H1 (cell line): ENCODE results near the gene CTF1. TPM values are rescaled to one million over a fixed set of nuclear protein-coding genes. Genes with fewer than 3 reads are reported as not detected.

Experiments used
- CTCF ChIA-PET: fragments of 300-600 bp; sonication (Branson Sonifier 250); formaldehyde crosslinking; loops from one replicate; lab custom pipeline; 2021; ENCODE audit not compliant: partially characterized antibody; lab: Charles Lee
- POLR2A ChIA-PET: fragments of 300-600 bp; sonication (Branson Sonifier 250); formaldehyde crosslinking; loops from one replicate; lab custom pipeline; 2021; ENCODE audit warnings: inconsistent platforms; ENCODE audit not compliant: partially characterized antibody; lab: Charles Lee
- DNase-seq, 2 experiments: peaks; one replicate each; pipeline versions ENCODE4 v3.0.0 to v3.0.0-alpha.2; 2010 to 2022; ENCODE audit warnings: low spot score in 2 of 2, low read depth in 1 of 2, mixed read lengths in 1 of 2
- FAIRE-seq: peaks from 2 replicates; lab custom pipeline; 2011; peaks lifted over from hg19 to GRCh38; lab: Jason Lieb, UNC
- H2AFZ ChIP-seq: 2 replicates; pipeline ENCODE4 v1.8.1; 2012; ENCODE audit warnings: low read length, inconsistent platforms
- H2AK5ac ChIP-seq: 2 replicates; pipeline ENCODE4 v1.6.1; 2013; ENCODE audit warnings: low read depth, low read length
- H2BK120ac ChIP-seq: replicated peaks from 2 replicates; pipeline ENCODE3; 2013; ENCODE audit warnings: low read depth, low read length, inconsistent platforms
- H2BK12ac ChIP-seq: 2 replicates; pipeline ENCODE4 v1.6.1; 2013; ENCODE audit warnings: low read depth, low read length
- H2BK15ac ChIP-seq: 2 replicates; pipeline ENCODE4 v1.6.1; 2013; ENCODE audit warnings: low read length
- H2BK20ac ChIP-seq: 2 replicates; pipeline ENCODE4 v1.6.1; 2013; ENCODE audit warnings: low read length
- H2BK5ac ChIP-seq: 2 replicates; pipeline ENCODE4 v1.6.1; 2013; ENCODE audit warnings: low read depth, low read length
- H3K14ac ChIP-seq: 2 replicates; pipeline ENCODE4 v1.6.1; 2013; ENCODE audit warnings: inconsistent platforms; ENCODE audit not compliant: insufficient read length
- H3K18ac ChIP-seq: 2 replicates; pipeline ENCODE4 v1.6.1; 2013; ENCODE audit warnings: low read length; ENCODE audit errors: extremely low read depth
- H3K23ac ChIP-seq: 2 replicates; pipeline ENCODE4 v1.6.1; 2013; ENCODE audit warnings: inconsistent platforms; ENCODE audit not compliant: insufficient read length
- H3K23me2 ChIP-seq: 2 replicates; pipeline ENCODE4 v1.6.1; 2013; ENCODE audit warnings: low read depth, low read length
- H3K27ac ChIP-seq: 2 replicates; pipeline ENCODE4 v1.6.1; 2011; ENCODE audit warnings: low read depth, low read length, inconsistent platforms
- H3K27me3 ChIP-seq, 4 experiments: replicated peaks in 1 of 4; 1 replicate in 1 of 4; 2 replicates in 3 of 4; pipeline versions ENCODE4 v1.6.1 to v1.8.1; 2011 to 2013; ENCODE audit warnings: low read length in 3 of 4, mild to moderate bottlenecking in 3 of 4, inconsistent platforms in 2 of 4, mixed read lengths in 2 of 4, moderate library complexity in 1 of 4; ENCODE audit not compliant: control insufficient read depth in 3 of 4, insufficient read depth in 3 of 4; ENCODE audit errors: extremely low read depth in 1 of 4
- H3K36me3 ChIP-seq, 4 experiments: 2 replicates each; pipeline versions ENCODE4 v1.6.1 to v1.8.1; 2011 to 2013; ENCODE audit warnings: mild to moderate bottlenecking in 4 of 4, low read length in 3 of 4, moderate library complexity in 2 of 4, control low read depth in 1 of 4, inconsistent platforms in 1 of 4; ENCODE audit not compliant: insufficient read depth in 4 of 4, control insufficient read depth in 2 of 4
- H3K4ac ChIP-seq: replicated peaks from 2 replicates; pipeline ENCODE3; 2013; ENCODE audit warnings: low read length, low read depth, mixed read lengths, inconsistent platforms; ENCODE audit not compliant: insufficient read length
- H3K4me1 ChIP-seq, 4 experiments: replicated peaks in 1 of 4; 1 replicate in 1 of 4; 2 replicates in 3 of 4; pipeline versions ENCODE4 v1.6.1 to v1.8.1; 2011 to 2013; ENCODE audit warnings: low read length in 3 of 4, inconsistent platforms in 2 of 4, mixed read lengths in 1 of 4; ENCODE audit not compliant: insufficient read depth in 4 of 4, control insufficient read depth in 3 of 4
- H3K4me2 ChIP-seq, 2 experiments: 2 replicates each; pipeline versions ENCODE4 v1.6.1 to v1.8.1; 2011 to 2013; ENCODE audit warnings: low read depth in 2 of 2, low read length in 2 of 2, control low read depth in 1 of 2, inconsistent platforms in 1 of 2, mild to moderate bottlenecking in 1 of 2; ENCODE audit not compliant: insufficient read depth in 1 of 2
- H3K4me3 ChIP-seq, 4 experiments: fragments of 200-600, 300-600 bp in 1 of 4; sonication (generic), shearing (Covaris generic), sonication (Bioruptor Twin) in 1 of 4; 2 replicates each; pipeline versions ENCODE4 v1.5.1 to v1.8.1; 2011 to 2016; ENCODE audit warnings: low read length in 4 of 4, low read depth in 3 of 4, control low read depth in 2 of 4, inconsistent platforms in 2 of 4, mild to moderate bottlenecking in 2 of 4, mixed read lengths in 1 of 4, moderate library complexity in 1 of 4; ENCODE audit not compliant: insufficient read depth in 2 of 4; ENCODE audit errors: extremely low read depth in 1 of 4
- H3K56ac ChIP-seq: replicated peaks from 2 replicates; pipeline ENCODE3; 2013; ENCODE audit warnings: low read depth, mild to moderate bottlenecking, mixed read lengths, low read length, inconsistent platforms; ENCODE audit not compliant: insufficient read length
- H3K79me1 ChIP-seq: 2 replicates; pipeline ENCODE4 v1.6.1; 2013; ENCODE audit warnings: low read depth, low read length, control low read depth
- H3K79me2 ChIP-seq, 2 experiments: 2 replicates each; pipeline versions ENCODE4 v1.6.1 to v1.8.1; 2012 to 2013; ENCODE audit warnings: low read length in 2 of 2, mild to moderate bottlenecking in 2 of 2, inconsistent platforms in 1 of 2; ENCODE audit not compliant: insufficient read depth in 2 of 2, control insufficient read depth in 1 of 2
- H3K9ac ChIP-seq, 4 experiments: replicated peaks in 1 of 4; 1 replicate in 1 of 4; 2 replicates in 3 of 4; pipeline versions ENCODE4 v1.6.1 to v1.8.1; 2011 to 2013; ENCODE audit warnings: low read depth in 3 of 4, low read length in 3 of 4, control low read depth in 2 of 4, mild to moderate bottlenecking in 2 of 4, moderate library complexity in 2 of 4, inconsistent platforms in 1 of 4; ENCODE audit errors: extremely low read depth in 1 of 4
- H3K9me3 ChIP-seq, 2 experiments: 2 replicates each; pipeline versions ENCODE4 v1.6.1 to v1.8.1; 2012 to 2013; ENCODE audit warnings: mild to moderate bottlenecking in 2 of 2, moderate library complexity in 2 of 2, control low read depth in 1 of 2, inconsistent platforms in 1 of 2, low read depth in 1 of 2, low read length in 1 of 2, mixed read lengths in 1 of 2; ENCODE audit not compliant: insufficient read depth in 2 of 2
- H4K20me1 ChIP-seq, 2 experiments: replicated peaks in 1 of 2; 2 replicates each; pipeline versions ENCODE3 to v1.8.1; 2011 to 2013; ENCODE audit warnings: inconsistent platforms in 2 of 2, low read length in 2 of 2, mild to moderate bottlenecking in 1 of 2; ENCODE audit not compliant: insufficient read depth in 2 of 2, control insufficient read depth in 1 of 2
- H4K5ac ChIP-seq: 2 replicates; pipeline ENCODE4 v1.6.1; 2013; ENCODE audit warnings: low read length, low read depth, mixed read lengths, inconsistent platforms; ENCODE audit not compliant: insufficient read length
- H4K8ac ChIP-seq: 2 replicates; pipeline ENCODE4 v1.8.0; 2013; ENCODE audit warnings: mild to moderate bottlenecking, moderate library complexity, low read length, inconsistent platforms; ENCODE audit not compliant: insufficient read depth; ENCODE audit errors: extremely low read depth
- H4K91ac ChIP-seq: replicated peaks from 2 replicates; pipeline ENCODE3; 2013; ENCODE audit warnings: low read length, mixed read lengths, inconsistent platforms; ENCODE audit not compliant: insufficient read length
- CEBPB ChIP-seq: IDR thresholded peaks from 2 replicates; pipeline ENCODE4 v1.6.1; 2012; ENCODE audit warnings: low read depth, low read length
- CREB1 ChIP-seq: IDR thresholded peaks from 2 replicates; pipeline ENCODE4 v1.6.1; 2012; ENCODE audit warnings: inconsistent platforms
- FOSL1 ChIP-seq: IDR thresholded peaks from 2 replicates; pipeline ENCODE4 v1.6.1; 2011; ENCODE audit warnings: mild to moderate bottlenecking, low read depth, low read length, moderate library complexity; ENCODE audit not compliant: insufficient read depth
- GTF2F1 ChIP-seq: IDR thresholded peaks from 2 replicates; pipeline ENCODE4 v1.6.1; 2012; ENCODE audit warnings: low read depth, low read length, improper control_type of control experiment, borderline replicate concordance
- HDAC6 ChIP-seq: IDR thresholded peaks from one replicate; pipeline ENCODE4 v1.7.1; 2012; ENCODE audit warnings: low read depth, mild to moderate bottlenecking, inconsistent platforms, low read length, moderate library complexity
- NRF1 ChIP-seq: IDR thresholded peaks from 2 replicates; pipeline ENCODE4 v1.6.1; 2011; ENCODE audit warnings: mild to moderate bottlenecking, low read depth, low read length, improper control_type of control experiment
- POLR2A ChIP-seq, 2 experiments: IDR thresholded peaks; 1 replicate in 1 of 2; 2 replicates in 1 of 2; pipeline ENCODE4 v1.6.1; 2011; ENCODE audit warnings: low read depth in 2 of 2, low read length in 2 of 2, mild to moderate bottlenecking in 2 of 2; ENCODE audit errors: control extremely low read depth in 1 of 2
- POU5F1 ChIP-seq: IDR thresholded peaks from 2 replicates; pipeline ENCODE4 v1.6.1; 2011; ENCODE audit warnings: low read depth, mild to moderate bottlenecking, low read length, moderate library complexity
- RBBP5 ChIP-seq: IDR thresholded peaks from 2 replicates; pipeline ENCODE4 v1.7.1; 2012; ENCODE audit warnings: low read depth, mild to moderate bottlenecking, inconsistent platforms, low read length, moderate library complexity, borderline replicate concordance
- SP2 ChIP-seq: IDR thresholded peaks from 2 replicates; pipeline ENCODE4 v1.6.1; 2012; ENCODE audit warnings: mild to moderate bottlenecking, low read length, inconsistent platforms
- SP4 ChIP-seq: IDR thresholded peaks from 2 replicates; pipeline ENCODE4 v1.6.1; 2012; ENCODE audit warnings: low read length, inconsistent platforms
- TEAD4 ChIP-seq: IDR thresholded peaks from 2 replicates; pipeline ENCODE4 v1.6.1; 2012; ENCODE audit warnings: low read depth, low read length, inconsistent platforms, mixed read lengths
- WGBS, 2 experiments: shearing (Covaris generic) in 1 of 2; methylation state at CpG; one replicate each; pipeline versions ENCODE4 v1.1.6 to v1.1.7; 2013 to 2015; ENCODE audit warnings: low lambda C conversion rate in 2 of 2, mixed read lengths in 2 of 2, inconsistent platforms in 1 of 2, low coverage in 1 of 2, missing lambda C conversion rate in 1 of 2; ENCODE audit not compliant: insufficient replicate concordance in 2 of 2, insufficient coverage in 1 of 2, insufficient read length in 1 of 2; ENCODE audit errors: extremely low coverage in 1 of 2, missing lambda C conversion rate in 1 of 2; 5-methylcytosine and 5-hydroxymethylcytosine counted together
- polyA plus RNA-seq, 7 experiments: library from polyadenylated mRNA; depleted of rRNA in 3 of 7; stranded (reverse) in 5 of 7; unstranded in 2 of 7; fragments of >200 nt in 5 of 7; fragments of 200-250 nt in 2 of 7; gene quantifications; 1 replicate in 5 of 7; 2 replicates in 1 of 7; 4 replicates in 1 of 7; pipeline versions ENCODE4 v1.2.1 to v1.2.3, GENCODE V29; 2011 to 2013; ENCODE audit warnings: missing spikeins in 2 of 7, mixed read lengths in 2 of 7
- total RNA-seq: library from RNA; stranded (reverse); fragmentation: NEBNext Ultra II Directional; extraction: Animal tissue kit (Norgen Biotek cat#: 25700); gene quantifications from 2 replicates; pipeline ENCODE4 v1.2.1, GENCODE V29; 2021
- TF ChIP-seq, protein P1 (sequence below): IDR thresholded peaks from 2 replicates; pipeline ENCODE4 v1.6.1; 2012; ENCODE audit warnings: inconsistent platforms

The CTF1 gene
- total and polyA plus RNA-seq, 2 of the 8 experiments (the other 6 are each of a cell fraction or from before 2014, with no cell fraction given) = 0.97 to 3.4 TPM

DNA sequence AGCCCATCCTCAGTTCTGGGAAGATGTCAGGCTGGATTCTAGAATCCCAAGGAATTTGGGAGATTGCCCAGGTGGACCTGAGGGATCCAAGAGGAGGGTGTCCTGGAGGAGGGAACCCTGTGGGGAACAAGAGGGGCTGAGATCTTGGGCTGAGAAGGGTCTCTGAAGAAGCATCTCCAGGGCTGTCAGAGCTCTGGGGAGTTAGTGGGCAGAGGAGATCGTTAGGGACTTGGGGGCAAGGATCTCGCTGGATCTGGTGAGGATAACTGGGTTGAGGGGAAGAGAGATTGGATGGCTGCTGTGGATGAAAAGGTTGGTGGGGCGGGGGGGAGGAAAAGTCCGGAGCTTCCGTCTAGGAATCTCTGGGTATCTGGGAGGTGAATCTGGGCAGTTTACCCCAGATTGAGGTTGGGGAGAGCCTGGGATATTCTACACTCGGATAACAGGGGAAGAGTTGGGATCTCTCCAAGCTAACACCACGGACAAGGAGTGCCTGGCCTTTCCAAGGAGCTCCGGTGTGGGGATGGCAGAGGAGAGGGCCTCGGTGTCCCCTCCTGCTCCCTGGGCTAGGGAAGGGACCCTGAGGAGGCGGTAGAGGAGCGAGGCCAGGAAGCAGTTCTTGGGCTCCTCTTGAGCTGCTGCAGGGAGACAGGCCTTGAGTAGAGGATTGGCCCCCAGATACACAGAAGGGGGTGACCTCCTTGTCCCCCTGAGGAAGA, 28.7 kb downstream of the CTF1 start:
- H4K5ac ChIP-seq = no peak overlapping the region
- no peak overlapping the region for H2AFZ ChIP-seq
- peak overlapping the region; percentile 49 to 88 (median 62) for H3K4me3 ChIP-seq
- peaks cover 8% of the 10 kb centered on the region; the same call in 1 of the 2 replicates for H3K23me2 ChIP-seq
- DNase-seq (no peak), FAIRE-seq (no peak)
- H3K9ac ChIP-seq = peak overlapping the region in 3 of 4 experiments; percentile 17 to 34 (median 29); a peak in 5 of 7 replicates
- peaks cover 2 to 3% of the 10 kb centered on the region in 2 experiments for H4K20me1 ChIP-seq
- H4K91ac ChIP-seq = no peak overlapping the region
- TF ChIP-seq POLR2A (IDR thresholded peaks at IDR 0.05; ENCODE audit: control extremely low read depth in 1 of 2, low read depth in 2 of 2, low read length in 2 of 2) (no peak), FOSL1 (no peak), CREB1 (no peak), SP2 (no peak), SP4 (no peak), HDAC6 (no peak), POU5F1 (no peak), GTF2F1 (no peak), RBBP5 (no peak), CEBPB (no peak), NRF1 (no peak), TEAD4 (no peak)
- TF ChIP-seq, protein P1, sequence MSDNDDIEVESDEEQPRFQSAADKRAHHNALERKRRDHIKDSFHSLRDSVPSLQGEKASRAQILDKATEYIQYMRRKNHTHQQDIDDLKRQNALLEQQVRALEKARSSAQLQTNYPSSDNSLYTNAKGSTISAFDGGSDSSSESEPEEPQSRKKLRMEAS = no peak
- peaks cover 4% of the 10 kb centered on the region for H3K79me1 ChIP-seq
- no peak overlapping the region for H3K56ac ChIP-seq
- H3K36me3 ChIP-seq = peaks cover 2 to 18% (median 6%) of the 10 kb centered on the region in 4 experiments; a peak in 7 of 8 replicates
- peak overlapping the region; percentile 68 to 71 for H3K4me2 ChIP-seq
- POLR2A ChIA-PET = interaction anchor here (0.6 to 8.2 kb wide), 9 partner anchors 9 to 150 kb away, joined by 3 to 105 read pairs (median 4); no protein-coding TSS in a partner anchor
- CTCF ChIA-PET = interaction anchor here (0.6 to 4.4 kb wide), 5 partner anchors 10 to 79 kb away, joined by 3 to 33 read pairs (median 6); no protein-coding TSS in a partner anchor
- H3K18ac ChIP-seq = peak overlapping the region; percentile 71; the same call in 1 of the 2 replicates
- no peaks in the 10 kb centered on the region for H3K9me3 ChIP-seq
- 84% methylated on average over 11 of the region's 11 CpGs; no CpG with 5 or more reads in 1 of the 2 experiments for WGBS, 2 experiments
- no peak overlapping the region for H2AK5ac ChIP-seq
- no peak overlapping the region for H2BK12ac ChIP-seq
- no peak overlapping the region for H2BK15ac ChIP-seq
- H2BK120ac ChIP-seq = no peak overlapping the region
- no peak overlapping the region for H3K14ac ChIP-seq
- peaks cover 0 to 9% (median 2%) of the 10 kb centered on the region in 4 experiments; a peak in 4 of 7 replicates for H3K4me1 ChIP-seq
- peaks cover 0 to 10% of the 10 kb centered on the region in 2 experiments; a peak in 2 of 4 replicates for H3K79me2 ChIP-seq
- H4K8ac ChIP-seq = 0 out of 2 replicates have a peak overlapping the region, but pooled peaks have one; percentile 5
- H3K27me3 ChIP-seq = no peaks in the 10 kb centered on the region
- H2BK5ac ChIP-seq = no peak overlapping the region
- no peak overlapping the region for H2BK20ac ChIP-seq
- H3K23ac ChIP-seq = no peak overlapping the region
- no peak overlapping the region for H3K27ac ChIP-seq
- H3K4ac ChIP-seq = no peak overlapping the region
